Fibroblast of lung (primary cell): ENCODE measurements around the gene GIGYF2. TPM values are rescaled to one million over a fixed set of nuclear protein-coding genes. Genes with fewer than 3 reads are reported as not detected.

Experiments
- DNase-seq, 2 donors: peaks; one replicate each; pipeline versions ENCODE4 v3.0.0 to v3.0.0-alpha.2; 2010; ENCODE audit warnings: low read depth in 2 of 2
- H2AFZ ChIP-seq: 2 replicates; pipeline ENCODE4 v1.5.1; 2012; ENCODE audit warnings: low read length, control low read depth, inconsistent platforms
- H3K27ac ChIP-seq: 2 replicates; pipeline ENCODE4 v1.5.1; 2011; ENCODE audit warnings: low read length, control low read depth; ENCODE audit not compliant: insufficient read depth
- H3K27me3 ChIP-seq: 2 replicates; pipeline ENCODE4 v1.5.1; 2011; ENCODE audit warnings: mild to moderate bottlenecking, low read length; ENCODE audit not compliant: control insufficient read depth, insufficient read depth
- H3K36me3 ChIP-seq: 2 replicates; pipeline ENCODE4 v1.5.1; 2011; ENCODE audit warnings: low read length; ENCODE audit not compliant: control insufficient read depth, insufficient read depth
- H3K4me1 ChIP-seq: 2 replicates; pipeline ENCODE4 v1.5.1; 2011; ENCODE audit warnings: low read length; ENCODE audit not compliant: control insufficient read depth, insufficient read depth; ENCODE audit errors: extremely low read depth
- H3K4me2 ChIP-seq: 2 replicates; pipeline ENCODE4 v1.5.1; 2011; ENCODE audit warnings: low read length, control low read depth; ENCODE audit not compliant: insufficient read depth; ENCODE audit errors: extremely low read depth
- H3K4me3 ChIP-seq, 4 experiments: fragments of 200-600 bp in 1 of 4; sonication (generic) in 1 of 4; replicated peaks in 1 of 4; 2 replicates each; pipeline ENCODE4 v1.5.1; 2011 to 2016; ENCODE audit warnings: low read length in 4 of 4, low read depth in 3 of 4, mild to moderate bottlenecking in 3 of 4, control low read depth in 2 of 4, inconsistent platforms in 1 of 4, mixed read lengths in 1 of 4; ENCODE audit not compliant: insufficient read depth in 1 of 4; ENCODE audit errors: control extremely low read depth in 1 of 4
- H3K79me2 ChIP-seq: 2 replicates; pipeline ENCODE4 v1.5.1; 2012; ENCODE audit warnings: mild to moderate bottlenecking, low read length, inconsistent platforms; ENCODE audit not compliant: control insufficient read depth, insufficient read depth
- H3K9ac ChIP-seq: 2 replicates; pipeline ENCODE4 v1.5.1; 2011; ENCODE audit warnings: mild to moderate bottlenecking, low read length, control low read depth; ENCODE audit not compliant: insufficient read depth
- H3K9me3 ChIP-seq: 2 replicates; pipeline ENCODE4 v1.5.1; 2012; ENCODE audit warnings: low read depth, low read length; ENCODE audit not compliant: control insufficient read depth, insufficient read depth
- H4K20me1 ChIP-seq: 2 replicates; pipeline ENCODE4 v1.5.1; 2011; ENCODE audit warnings: low read length; ENCODE audit not compliant: control insufficient read depth, insufficient read depth; ENCODE audit errors: extremely low read depth
- EZH2 ChIP-seq: IDR thresholded peaks from 2 replicates; pipeline ENCODE4 v1.5.1; 2012; ENCODE audit warnings: low read length, control low read depth, mild to moderate bottlenecking; ENCODE audit errors: missing control alignments
- polyA plus RNA-seq, 2 donors: library from polyadenylated mRNA; depleted of rRNA in 1 of 2; stranded (reverse) in 1 of 2; unstranded in 1 of 2; fragments of >200 nt; gene quantifications; 2 replicates each; pipeline ENCODE4 v1.2.1, GENCODE V29; 2011 to 2012; ENCODE audit warnings: missing spikeins in 1 of 2
- total RNA-seq: library from RNA; depleted of rRNA; stranded (reverse); fragments of >200 nt; gene quantifications from 2 replicates; pipeline ENCODE4 v1.2.1, GENCODE V29; 2014
- TF ChIP-seq, protein P1 (sequence below), 2 donors: IDR thresholded peaks in 1 of 2; conservative IDR thresholded peaks in 1 of 2; 1 replicate in 1 of 2; 2 replicates in 1 of 2; pipeline ENCODE4 v1.5.1; 2011 to 2012; ENCODE audit warnings: low read length in 2 of 2, control low read depth in 1 of 2, inconsistent platforms in 1 of 2, low read depth in 1 of 2, mild to moderate bottlenecking in 1 of 2

Gene GIGYF2
- total and polyA plus RNA-seq, 2 donors (not counting 1 experiment from before 2014, with no cell fraction given): 31.1 to 64.7 TPM

DNA sequence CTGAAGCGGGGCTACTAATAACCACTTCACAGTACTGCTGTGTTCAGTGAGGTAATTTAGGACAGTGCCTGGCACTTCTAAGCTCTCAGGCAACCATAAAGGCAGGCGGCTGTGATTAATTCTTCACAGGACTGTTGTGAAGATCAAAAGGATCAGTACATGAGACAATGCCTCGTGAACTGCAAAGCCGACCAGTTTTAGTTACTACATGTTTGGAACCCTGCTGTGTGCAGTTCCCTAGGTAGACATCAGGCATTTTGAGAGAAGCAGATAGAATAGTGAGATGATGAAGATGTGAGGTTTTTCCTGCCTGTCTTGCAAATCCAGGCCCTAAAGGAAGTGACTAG lies 44.7 kb upstream of the GIGYF2 start:
- Histone ChIP-seq H3K9ac (no peak overlapping the region), H3K79me2 (no peaks in the 10 kb centered on the region), H2AFZ (no peak overlapping the region), H3K4me1 (no peaks in the 10 kb centered on the region), H3K36me3 (no peaks in the 10 kb centered on the region), H3K27me3 (no peaks in the 10 kb centered on the region), H3K4me3 (no peak overlapping the region), H3K27ac (no peak overlapping the region), H4K20me1 (no peaks in the 10 kb centered on the region), H3K9me3 (no peaks in the 10 kb centered on the region), H3K4me2 (no peak overlapping the region)
- no peak for DNase-seq
- TF ChIP-seq, protein P1, sequence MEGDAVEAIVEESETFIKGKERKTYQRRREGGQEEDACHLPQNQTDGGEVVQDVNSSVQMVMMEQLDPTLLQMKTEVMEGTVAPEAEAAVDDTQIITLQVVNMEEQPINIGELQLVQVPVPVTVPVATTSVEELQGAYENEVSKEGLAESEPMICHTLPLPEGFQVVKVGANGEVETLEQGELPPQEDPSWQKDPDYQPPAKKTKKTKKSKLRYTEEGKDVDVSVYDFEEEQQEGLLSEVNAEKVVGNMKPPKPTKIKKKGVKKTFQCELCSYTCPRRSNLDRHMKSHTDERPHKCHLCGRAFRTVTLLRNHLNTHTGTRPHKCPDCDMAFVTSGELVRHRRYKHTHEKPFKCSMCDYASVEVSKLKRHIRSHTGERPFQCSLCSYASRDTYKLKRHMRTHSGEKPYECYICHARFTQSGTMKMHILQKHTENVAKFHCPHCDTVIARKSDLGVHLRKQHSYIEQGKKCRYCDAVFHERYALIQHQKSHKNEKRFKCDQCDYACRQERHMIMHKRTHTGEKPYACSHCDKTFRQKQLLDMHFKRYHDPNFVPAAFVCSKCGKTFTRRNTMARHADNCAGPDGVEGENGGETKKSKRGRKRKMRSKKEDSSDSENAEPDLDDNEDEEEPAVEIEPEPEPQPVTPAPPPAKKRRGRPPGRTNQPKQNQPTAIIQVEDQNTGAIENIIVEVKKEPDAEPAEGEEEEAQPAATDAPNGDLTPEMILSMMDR (conservative IDR thresholded peaks at IDR 0.05 in 1 of 2, IDR thresholded peaks at IDR 0.05 in 1 of 2; ENCODE audit: low read depth in 1 of 2, low read length in 2 of 2): no peak
- no peak for TF ChIP-seq EZH2

DNA sequence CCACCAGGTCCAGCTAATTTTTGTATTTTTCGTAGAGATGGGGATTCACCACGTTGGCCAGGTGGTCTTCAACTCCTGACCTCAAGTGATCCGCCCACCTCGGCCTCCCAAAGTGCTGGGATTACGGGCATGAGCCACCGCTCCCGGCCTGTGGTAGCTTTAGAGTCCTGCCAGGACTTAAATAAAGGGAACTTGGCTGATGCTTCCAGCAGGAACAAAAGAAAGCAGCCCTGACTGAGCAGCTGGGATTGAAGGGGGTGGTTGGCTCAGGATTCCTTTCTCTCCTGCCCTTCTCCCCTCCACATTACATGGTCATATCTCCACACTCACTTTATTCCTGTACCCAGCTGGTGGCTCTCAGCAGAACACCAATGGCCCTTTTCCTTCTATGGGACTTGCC lies 43.7 kb upstream of the GIGYF2 start:
- no peaks in the 10 kb centered on the region for H3K9me3 ChIP-seq
- H2AFZ ChIP-seq: no peak overlapping the region
- no peaks in the 10 kb centered on the region for H4K20me1 ChIP-seq
- no peak overlapping the region for H3K9ac ChIP-seq
- no peak for DNase-seq
- H3K79me2 ChIP-seq: no peaks in the 10 kb centered on the region
- no peaks in the 10 kb centered on the region for H3K4me1 ChIP-seq
- no peak overlapping the region for H3K4me3 ChIP-seq
- H3K27me3 ChIP-seq: no peaks in the 10 kb centered on the region
- no peak overlapping the region for H3K27ac ChIP-seq
- H3K4me2 ChIP-seq: no peak overlapping the region
- no peaks in the 10 kb centered on the region for H3K36me3 ChIP-seq
- TF ChIP-seq EZH2: no peak
- TF ChIP-seq, protein P1 (conservative IDR thresholded peaks at IDR 0.05 in 1 of 2, IDR thresholded peaks at IDR 0.05 in 1 of 2; ENCODE audit: low read depth in 1 of 2, low read length in 2 of 2): no peak

DNA sequence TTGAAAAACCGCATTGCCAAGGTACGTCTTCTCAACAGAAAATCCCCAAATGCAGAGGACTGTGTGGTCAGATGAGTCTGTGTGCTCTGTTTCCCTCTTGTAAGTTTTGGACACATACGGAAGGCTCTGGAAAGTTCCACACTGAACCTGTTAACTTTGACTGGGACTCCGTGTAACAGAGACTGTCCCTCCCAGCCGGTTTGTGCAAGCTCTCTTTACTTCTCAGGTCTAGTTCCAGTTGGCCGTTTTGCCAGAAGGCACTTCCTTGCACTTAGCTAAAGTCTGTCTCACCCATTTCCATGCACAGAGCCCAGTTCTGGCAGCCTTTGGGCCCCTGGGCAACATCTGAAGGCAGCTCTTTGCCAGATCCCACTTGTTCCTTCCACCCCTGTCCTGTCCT lies 41.7 kb upstream of the GIGYF2 start:
- Histone ChIP-seq H3K9me3 (no peaks in the 10 kb centered on the region), H3K4me3 (no peak overlapping the region), H3K36me3 (no peaks in the 10 kb centered on the region), H3K4me1 (no peaks in the 10 kb centered on the region), H3K79me2 (no peaks in the 10 kb centered on the region), H3K27ac (no peak overlapping the region), H3K27me3 (no peaks in the 10 kb centered on the region), H3K4me2 (no peak overlapping the region), H3K9ac (no peak overlapping the region), H2AFZ (no peak overlapping the region), H4K20me1 (no peaks in the 10 kb centered on the region)
- DNase-seq: no peak
- no peak for TF ChIP-seq EZH2
- TF ChIP-seq, protein P1 (conservative IDR thresholded peaks at IDR 0.05 in 1 of 2, IDR thresholded peaks at IDR 0.05 in 1 of 2; ENCODE audit: low read depth in 1 of 2, low read length in 2 of 2): no peak
